Body of pancreas (tissue), 4 donors: ENCODE data around the gene NPPA.

ENCODE experiments used
- CTCF ChIP-seq, 7 experiments: fragments of 450-650 bp in 4 of 7; fragments of 200-600 bp in 3 of 7; sonication (generic) in 3 of 7; IDR thresholded peaks; one replicate each; pipeline ENCODE4 v1.5.1; 2016 to 2019; ENCODE audit warnings: antibody characterized with exemption in 7 of 7
- POLR2A ChIP-seq, 3 donors: fragments of 450-650 bp; IDR thresholded peaks; one replicate each; pipeline ENCODE4 v1.6.1; 2016; ENCODE audit warnings: antibody characterized with exemption in 3 of 3, mild to moderate bottlenecking in 2 of 3

- TF ChIP-seq CTCF (IDR thresholded peaks at IDR 0.05) (no peak), POLR2A (IDR thresholded peaks at IDR 0.05) (no peak)
Observed at GRCh38 chr1:11828511-11828910, 19.1 kb downstream of the NPPA start.
